ENCODE data around the gene ZNF562.

The ZNF562 gene

DNA sequence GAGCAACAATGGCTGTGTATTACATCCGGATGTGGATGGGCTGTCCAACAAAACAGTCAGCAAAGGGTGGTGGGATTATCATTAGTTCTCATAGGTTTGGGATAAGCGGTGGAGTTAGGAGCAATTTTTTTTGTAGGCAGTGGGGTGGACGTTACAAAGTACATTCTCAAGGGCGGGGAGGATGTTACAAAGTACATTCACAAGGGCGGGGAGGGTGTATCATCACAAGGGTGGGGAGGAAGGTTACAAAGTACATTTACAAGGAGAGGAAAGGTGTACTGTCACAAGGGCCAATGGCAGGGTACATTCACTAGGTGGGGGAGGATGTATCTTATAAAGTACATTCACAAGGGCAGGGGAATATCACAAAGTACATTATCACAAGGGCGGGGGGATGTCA is 33.1 kb downstream of the ZNF562 start:
- no peak for DNase-seq (ENCODE audit: low spot score)

DNA sequence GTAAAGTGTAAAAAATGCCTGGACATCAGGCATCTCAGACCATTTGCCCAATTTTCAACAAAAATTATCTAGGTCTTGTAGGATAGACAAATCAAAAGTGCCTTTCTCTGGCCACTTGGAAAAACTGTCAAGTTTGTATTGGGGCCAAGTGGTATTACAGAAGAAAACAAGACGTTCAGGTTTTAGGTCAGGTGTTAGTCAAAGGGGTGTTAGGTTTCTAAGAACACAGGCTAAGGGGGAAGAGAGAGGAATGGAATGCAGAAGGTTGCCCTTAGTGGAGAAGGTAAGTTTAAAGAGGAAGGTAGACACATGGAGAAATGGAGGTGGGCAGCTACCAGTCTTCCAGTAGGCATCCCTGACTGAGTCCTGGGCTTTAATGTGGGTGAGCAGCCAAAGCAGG is 33.9 kb downstream of the ZNF562 start:
- no peak for DNase-seq (ENCODE audit: low spot score)

DNA sequence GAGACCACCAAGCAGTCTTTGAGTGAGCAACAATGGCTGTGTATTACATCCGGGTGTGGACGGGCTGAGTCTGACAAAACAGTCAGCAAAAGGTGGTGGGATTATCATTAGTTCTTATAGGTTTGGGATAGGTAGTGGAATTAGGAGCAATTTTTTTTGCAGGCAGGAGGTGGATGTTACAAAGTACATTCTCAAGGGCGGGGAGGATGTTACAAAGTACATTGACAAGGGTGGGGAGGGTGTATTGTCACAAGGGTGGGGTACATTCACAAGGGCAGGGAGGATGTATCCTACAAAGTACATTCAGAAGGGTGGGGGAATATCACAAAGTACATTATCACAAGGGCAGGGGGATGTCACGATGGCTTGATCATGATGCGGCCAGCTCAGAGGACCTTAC is 38.9 kb downstream of the ZNF562 start:
- no peak for DNase-seq (ENCODE audit: low spot score)

DNA sequence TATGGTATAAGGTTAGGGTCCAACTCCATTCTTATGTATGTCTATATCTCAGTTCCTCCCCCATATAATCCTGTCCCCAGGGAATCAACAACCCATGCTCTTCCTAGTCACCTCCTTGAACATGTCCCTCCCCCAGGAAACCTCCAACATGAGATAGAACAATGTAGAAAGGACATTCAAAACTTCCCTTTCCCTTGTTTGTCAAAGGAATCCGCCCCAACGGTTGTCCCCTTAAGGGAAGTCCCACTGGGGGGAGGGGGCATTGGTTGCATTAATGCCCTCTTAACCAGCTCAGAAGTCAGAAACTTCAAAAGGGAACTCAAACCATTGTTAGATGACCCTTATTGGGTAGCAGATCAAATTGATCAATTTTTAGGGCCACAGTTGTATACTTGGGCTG is 47.0 kb downstream of the ZNF562 start:
- DNase-seq (ENCODE audit: low spot score): no peak

DNA sequence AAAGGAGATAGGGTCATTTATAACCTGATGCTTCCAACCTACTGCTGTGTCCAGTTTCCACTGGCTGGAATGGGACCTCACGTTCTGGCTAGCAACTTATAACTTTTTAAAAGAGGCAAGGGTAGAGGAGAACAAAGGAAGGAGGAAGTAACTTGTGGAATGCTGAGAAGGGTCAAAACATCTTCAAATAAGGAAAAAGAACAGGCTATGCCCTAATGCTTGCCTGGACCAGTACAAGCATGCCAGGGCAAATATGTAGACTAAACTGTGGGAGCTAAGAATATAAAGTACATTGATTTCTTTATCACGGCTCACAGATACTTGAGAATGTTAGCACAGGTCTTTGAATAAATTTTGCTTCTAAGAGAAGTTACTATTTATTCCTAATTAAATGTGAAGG is 52.4 kb downstream of the ZNF562 start:
- DNase-seq (ENCODE audit: low spot score): no peak

DNA sequence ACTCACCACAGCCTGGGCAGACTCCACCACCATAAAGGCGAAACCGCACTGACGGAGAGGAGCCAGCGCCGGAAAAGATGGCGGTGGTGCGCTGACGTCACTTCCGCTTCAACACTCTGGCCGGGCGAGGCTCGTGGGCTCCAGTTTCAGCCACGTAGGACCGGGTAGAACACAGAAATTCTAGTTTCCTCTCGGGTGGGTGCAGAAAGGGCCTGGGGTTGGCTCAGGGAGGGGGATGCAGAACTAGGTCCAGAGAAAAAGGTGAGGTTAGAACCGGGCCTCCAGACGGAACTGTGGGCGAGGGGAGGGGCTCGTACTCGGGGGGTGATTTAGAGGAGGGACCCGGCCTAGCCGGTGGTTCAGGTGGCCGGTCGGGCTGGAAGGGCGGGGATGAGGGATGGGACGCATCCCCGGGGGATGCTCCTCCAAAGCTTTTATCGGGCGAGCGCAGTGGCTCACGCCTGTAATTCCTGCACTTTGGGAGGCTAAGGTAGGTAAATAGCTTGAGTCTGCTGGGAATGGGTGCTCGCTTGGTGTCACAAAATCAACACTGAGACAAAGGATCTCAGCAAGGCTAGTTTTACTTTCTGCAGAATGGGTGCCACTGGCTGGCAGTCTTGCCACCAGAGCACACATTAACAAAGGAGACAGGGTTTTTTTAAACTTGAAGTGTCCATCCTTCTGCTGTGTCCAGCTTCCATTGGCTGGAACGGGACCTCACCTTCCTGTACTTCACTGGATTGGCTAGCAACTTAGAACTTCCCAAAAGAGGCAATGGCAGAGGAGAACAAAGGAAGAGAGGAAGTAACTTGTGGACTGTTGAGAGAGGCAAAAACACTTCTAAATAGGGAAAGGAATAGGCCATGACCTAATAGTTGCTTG is 53.5 kb downstream of the ZNF562 start, which contains the start of gene ZNF561:
TSS of gene ZNF561 (minus strand) at position 77 of the 882 bp plus-strand sequence. CDS start 1,776 bp downstream, outside the sequence.
- DNase-seq (ENCODE audit: low spot score): peak; percentile 81

DNA sequence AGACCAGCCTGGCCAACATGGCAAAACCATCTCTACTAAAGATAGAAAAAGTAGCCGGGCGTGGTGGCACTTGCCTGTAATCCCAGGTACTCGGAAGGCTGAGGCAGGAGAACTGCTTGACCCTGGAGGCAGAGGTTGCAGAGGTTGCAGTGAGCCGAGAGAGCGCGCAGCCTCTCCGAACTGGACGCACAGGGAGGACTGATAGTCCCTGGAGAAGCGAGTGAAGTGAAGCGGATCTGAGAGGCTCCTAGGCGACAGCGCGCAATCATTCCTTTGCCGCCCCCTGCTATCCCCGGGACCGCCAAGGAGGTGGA is 54.1 kb downstream of the ZNF562 start:
- DNase-seq (ENCODE audit: low spot score): peak; percentile 8

DNA sequence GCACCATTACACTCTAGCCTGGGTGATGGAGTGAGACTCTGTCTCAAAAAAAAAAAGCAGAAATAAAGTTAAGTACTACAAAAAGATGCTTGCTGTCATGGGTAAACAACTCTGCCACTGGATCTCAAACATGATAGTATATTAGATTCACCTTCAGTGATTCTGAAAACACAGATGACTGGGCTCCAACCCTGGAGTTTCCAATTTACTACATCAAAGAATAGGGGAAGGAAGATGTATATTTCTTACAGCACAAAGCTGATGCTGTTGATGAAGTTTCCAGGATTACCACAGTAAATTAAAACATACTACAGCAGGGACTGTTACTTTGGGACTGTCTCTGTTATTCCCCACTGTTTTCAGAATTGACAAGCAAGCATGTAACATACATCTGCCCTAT is 59.1 kb downstream of the ZNF562 start:
- no peak for DNase-seq (ENCODE audit: low spot score)

DNA sequence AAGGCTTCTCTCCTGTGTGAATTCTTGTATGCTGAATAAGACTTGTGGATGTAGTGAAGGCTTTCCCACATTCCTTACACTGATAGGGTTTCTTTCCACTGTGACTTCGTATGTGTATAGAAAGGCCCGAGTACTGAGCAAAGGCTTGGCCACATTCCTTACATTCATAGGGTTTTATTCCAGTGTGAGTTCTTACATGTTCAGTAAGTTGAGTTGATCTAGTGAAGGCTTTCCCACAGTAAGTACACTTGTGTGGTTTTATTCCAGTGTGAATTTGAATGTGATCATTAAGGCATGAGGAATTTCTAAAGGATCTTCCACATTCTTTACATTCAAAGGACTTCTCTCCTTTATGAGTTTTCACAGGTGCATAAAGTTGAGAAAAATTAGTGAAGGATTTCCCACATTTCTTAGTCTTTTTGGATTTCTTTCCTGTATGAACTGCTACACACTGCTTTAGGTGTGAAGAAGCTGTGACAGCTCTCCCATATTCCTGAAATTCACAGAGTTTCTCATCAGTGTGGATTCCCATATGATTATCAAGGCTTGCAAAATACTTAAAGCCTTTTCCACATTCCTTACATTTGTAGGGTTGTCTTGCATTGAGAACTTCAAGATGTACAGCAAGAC is 64.3 kb downstream of the ZNF562 start:
- no peak for DNase-seq (ENCODE audit: low spot score)

DNA sequence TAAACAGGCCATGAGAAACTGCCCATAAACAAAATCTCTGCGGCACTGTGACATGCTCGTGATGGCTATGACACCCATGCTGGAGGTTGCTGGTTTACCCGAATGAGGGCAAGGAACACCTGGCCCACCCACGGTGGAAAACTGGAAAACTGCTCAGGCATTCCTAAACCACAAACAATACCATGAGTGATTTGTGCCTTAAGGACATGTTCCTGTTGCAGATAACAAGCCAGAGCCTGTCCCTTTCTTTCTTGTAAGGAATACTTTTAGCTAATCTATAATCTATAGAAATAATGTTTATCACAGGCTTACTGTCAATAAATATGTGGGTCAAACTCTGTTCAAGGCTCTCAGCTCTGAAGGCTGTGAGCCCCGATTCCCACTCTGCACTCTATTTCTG is 66.0 kb downstream of the ZNF562 start:
- no peak for DNase-seq (ENCODE audit: low spot score)

DNA sequence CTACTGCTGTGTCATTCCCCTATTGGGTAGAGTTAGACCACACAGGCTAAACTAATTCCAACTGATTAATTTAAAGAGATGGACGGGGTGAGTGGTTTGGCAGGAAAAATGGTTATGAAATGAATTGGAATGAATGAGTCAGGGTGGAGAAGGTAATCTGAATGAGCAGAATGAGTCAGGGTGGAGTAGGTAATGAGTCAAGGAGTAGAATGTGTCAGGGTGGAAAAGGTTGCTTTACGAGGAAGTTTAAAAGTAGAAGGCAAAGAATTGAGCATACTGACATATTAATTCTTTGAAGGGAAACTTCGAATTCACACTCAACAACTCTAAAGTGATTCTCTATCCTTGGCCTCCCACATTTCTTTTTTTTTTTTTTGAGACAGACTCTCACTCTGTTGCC is 77.9 kb downstream of the ZNF562 start:
- DNase-seq (ENCODE audit: low spot score): no peak
